K562 (cell line): ENCODE data around the gene MVD.

ENCODE experiments used
- CEBPB ChIP-seq: fragments of 450-650 bp; IDR thresholded peaks from 2 replicates; pipeline ENCODE4 v1.6.1; 2016; ENCODE audit warnings: missing genetic modification characterization, missing compliant biosample characterization
- CHD1 ChIP-seq: fragments of 200-600 bp; sonication (generic); IDR thresholded peaks from one replicate; pipeline ENCODE4 v1.6.1; 2012; ENCODE audit warnings: mild to moderate bottlenecking, moderate library complexity, low read length, inconsistent platforms
- ELF4 ChIP-seq: fragments of 450-650 bp; formaldehyde crosslinking; IDR thresholded peaks from 2 replicates; pipeline ENCODE4 v1.4.0; 2022; ENCODE audit warnings: missing genetic modification characterization
- NFRKB ChIP-seq: fragments of 450-650 bp; IDR thresholded peaks from 2 replicates; pipeline ENCODE4 v1.6.1; 2016; ENCODE audit warnings: low read depth
- SPI1 ChIP-seq: IDR thresholded peaks from 2 replicates; pipeline ENCODE4 v1.6.1; 2011; ENCODE audit warnings: low read depth, low read length, control low read depth, borderline replicate concordance
- ZZZ3 ChIP-seq: fragments of 450-650 bp; IDR thresholded peaks from 2 replicates; pipeline ENCODE4 v1.6.1; 2016; ENCODE audit warnings: antibody characterized with exemption, mild to moderate bottlenecking, moderate library complexity
- TF ChIP-seq, protein P1 (sequence below), 3 experiments: IDR thresholded peaks in 2 of 3; conservative IDR thresholded peaks in 1 of 3; 2 replicates each; pipeline ENCODE4 v1.5.1; 2011 to 2012; ENCODE audit warnings: low read length in 3 of 3, mild to moderate bottlenecking in 3 of 3, control low read depth in 2 of 3, improper control_type of control experiment in 1 of 3, inconsistent platforms in 1 of 3, low read depth in 1 of 3, mixed read lengths in 1 of 3, moderate library complexity in 1 of 3; ENCODE audit not compliant: insufficient read depth in 2 of 3

DNA sequence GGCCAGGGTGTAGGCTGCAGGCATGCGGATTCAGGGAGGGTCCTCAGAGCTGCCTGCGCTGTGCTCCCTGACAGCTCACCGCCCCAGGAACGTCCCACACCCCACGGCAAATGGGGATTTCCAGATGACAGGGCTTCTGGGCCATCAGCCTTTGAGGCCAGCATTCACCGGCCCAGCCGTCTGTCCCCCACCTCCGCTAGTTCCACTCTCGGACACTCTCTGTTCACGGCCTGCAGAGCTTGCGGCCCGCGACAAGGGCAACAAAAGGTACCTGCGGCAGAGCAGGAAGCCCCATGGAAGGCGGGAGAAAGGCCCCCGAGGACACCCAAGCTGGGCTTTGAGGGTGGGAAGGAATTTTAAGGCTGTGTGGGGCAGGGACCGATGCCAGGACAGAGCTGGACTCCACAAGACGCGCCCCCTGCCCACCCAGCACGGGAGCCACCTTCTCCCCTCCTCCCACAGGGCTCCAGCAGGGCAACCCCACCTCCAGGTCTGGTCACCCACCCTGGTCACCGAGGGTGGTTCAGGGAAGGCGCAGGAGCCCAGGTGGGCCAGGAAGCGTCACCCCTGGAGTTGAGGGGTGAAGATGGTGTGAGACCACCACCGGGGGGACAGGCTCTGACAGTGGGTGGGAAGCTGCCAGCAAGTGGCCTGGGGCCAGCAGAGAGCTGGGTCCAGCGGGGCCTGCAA is 6.5 kb downstream of the MVD start:
- TF ChIP-seq, protein P1, sequence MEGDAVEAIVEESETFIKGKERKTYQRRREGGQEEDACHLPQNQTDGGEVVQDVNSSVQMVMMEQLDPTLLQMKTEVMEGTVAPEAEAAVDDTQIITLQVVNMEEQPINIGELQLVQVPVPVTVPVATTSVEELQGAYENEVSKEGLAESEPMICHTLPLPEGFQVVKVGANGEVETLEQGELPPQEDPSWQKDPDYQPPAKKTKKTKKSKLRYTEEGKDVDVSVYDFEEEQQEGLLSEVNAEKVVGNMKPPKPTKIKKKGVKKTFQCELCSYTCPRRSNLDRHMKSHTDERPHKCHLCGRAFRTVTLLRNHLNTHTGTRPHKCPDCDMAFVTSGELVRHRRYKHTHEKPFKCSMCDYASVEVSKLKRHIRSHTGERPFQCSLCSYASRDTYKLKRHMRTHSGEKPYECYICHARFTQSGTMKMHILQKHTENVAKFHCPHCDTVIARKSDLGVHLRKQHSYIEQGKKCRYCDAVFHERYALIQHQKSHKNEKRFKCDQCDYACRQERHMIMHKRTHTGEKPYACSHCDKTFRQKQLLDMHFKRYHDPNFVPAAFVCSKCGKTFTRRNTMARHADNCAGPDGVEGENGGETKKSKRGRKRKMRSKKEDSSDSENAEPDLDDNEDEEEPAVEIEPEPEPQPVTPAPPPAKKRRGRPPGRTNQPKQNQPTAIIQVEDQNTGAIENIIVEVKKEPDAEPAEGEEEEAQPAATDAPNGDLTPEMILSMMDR (IDR thresholded peaks at IDR 0.05 in 2 of 3, conservative IDR thresholded peaks at IDR 0.05 in 1 of 3; ENCODE audit: insufficient read depth in 2 of 3, low read depth in 1 of 3, low read length in 3 of 3), result no peak
- TF ChIP-seq NFRKB (no peak), SPI1 (no peak), CEBPB (tag) (no peak), ZZZ3 (no peak), ELF4 (CRISPR knock-in tag) (no peak), CHD1 (no peak)
